Neural cell (in vitro differentiated cells): ENCODE results near the gene RNF145.

ENCODE experiments used
- EP300 ChIP-seq: fragments of 450-650 bp; conservative IDR thresholded peaks from 2 replicates; pipeline ENCODE4 v1.6.1; 2014; ENCODE audit warnings: antibody characterized with exemption, mild to moderate bottlenecking, moderate library complexity; ENCODE audit not compliant: poor library complexity, severe bottlenecking
- EZH2 ChIP-seq: fragments of 200-600, 300-800 bp; shearing (Covaris generic), sonication (generic); IDR thresholded peaks from 2 replicates; pipeline ENCODE4 v1.6.1; 2014; ENCODE audit warnings: antibody characterized with exemption, low read length, borderline replicate concordance, mild to moderate bottlenecking; ENCODE audit not compliant: insufficient read depth, poor library complexity, severe bottlenecking
- MXI1 ChIP-seq: fragments of 450-650 bp; conservative IDR thresholded peaks from 2 replicates; pipeline ENCODE4 v1.6.1; 2014; ENCODE audit warnings: antibody characterized with exemption, mild to moderate bottlenecking; ENCODE audit not compliant: poor library complexity, severe bottlenecking
- POLR2AphosphoS5 ChIP-seq: IDR thresholded peaks from 2 replicates; pipeline ENCODE4 v1.6.1; 2012
- RAD21 ChIP-seq: fragments of 450-650 bp; conservative IDR thresholded peaks from 2 replicates; pipeline ENCODE4 v1.6.1; 2014; ENCODE audit warnings: antibody characterized with exemption, mild to moderate bottlenecking, moderate library complexity
- SMC3 ChIP-seq: fragments of 450-650 bp; conservative IDR thresholded peaks from 2 replicates; pipeline ENCODE4 v1.6.1; 2014; ENCODE audit warnings: antibody characterized with exemption, mild to moderate bottlenecking, moderate library complexity; ENCODE audit not compliant: poor library complexity
- TAF1 ChIP-seq: IDR thresholded peaks from 2 replicates; pipeline ENCODE4 v1.6.1; 2012; ENCODE audit warnings: low read depth
- TF ChIP-seq, protein P1 (sequence below): fragments of 450-650 bp; IDR thresholded peaks from 2 replicates; pipeline ENCODE4 v1.5.1; 2014; ENCODE audit warnings: antibody characterized with exemption, mild to moderate bottlenecking, moderate library complexity; ENCODE audit not compliant: poor library complexity, severe bottlenecking
- TF ChIP-seq, protein P2 (sequence below): IDR thresholded peaks from 2 replicates; pipeline ENCODE4 v1.6.1; 2012; ENCODE audit warnings: borderline replicate concordance

DNA sequence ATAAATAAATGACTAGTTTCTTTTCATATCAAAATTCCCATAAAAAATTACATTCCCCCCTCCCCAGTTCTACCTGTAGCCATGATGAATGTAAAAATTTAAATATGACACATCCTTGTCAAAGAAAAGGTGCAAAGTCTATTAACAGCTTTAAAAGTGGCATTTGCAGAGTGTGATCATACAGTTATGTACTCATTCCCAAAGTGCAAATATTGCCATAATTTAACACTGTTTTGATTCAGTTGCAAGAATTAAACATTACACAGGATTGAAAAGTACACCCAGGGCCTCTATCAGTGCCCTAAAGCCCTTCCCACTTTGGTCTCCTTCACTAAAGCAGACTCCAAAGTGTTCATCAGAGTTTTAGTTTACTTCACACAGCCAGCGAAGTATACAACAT is 51.8 kb downstream of the RNF145 start:
- TF ChIP-seq EP300 (no peak), TAF1 (no peak), POLR2AphosphoS5 (no peak), RAD21 (no peak), MXI1 (no peak), EZH2 (no peak), SMC3 (no peak)
- TF ChIP-seq, protein P1, sequence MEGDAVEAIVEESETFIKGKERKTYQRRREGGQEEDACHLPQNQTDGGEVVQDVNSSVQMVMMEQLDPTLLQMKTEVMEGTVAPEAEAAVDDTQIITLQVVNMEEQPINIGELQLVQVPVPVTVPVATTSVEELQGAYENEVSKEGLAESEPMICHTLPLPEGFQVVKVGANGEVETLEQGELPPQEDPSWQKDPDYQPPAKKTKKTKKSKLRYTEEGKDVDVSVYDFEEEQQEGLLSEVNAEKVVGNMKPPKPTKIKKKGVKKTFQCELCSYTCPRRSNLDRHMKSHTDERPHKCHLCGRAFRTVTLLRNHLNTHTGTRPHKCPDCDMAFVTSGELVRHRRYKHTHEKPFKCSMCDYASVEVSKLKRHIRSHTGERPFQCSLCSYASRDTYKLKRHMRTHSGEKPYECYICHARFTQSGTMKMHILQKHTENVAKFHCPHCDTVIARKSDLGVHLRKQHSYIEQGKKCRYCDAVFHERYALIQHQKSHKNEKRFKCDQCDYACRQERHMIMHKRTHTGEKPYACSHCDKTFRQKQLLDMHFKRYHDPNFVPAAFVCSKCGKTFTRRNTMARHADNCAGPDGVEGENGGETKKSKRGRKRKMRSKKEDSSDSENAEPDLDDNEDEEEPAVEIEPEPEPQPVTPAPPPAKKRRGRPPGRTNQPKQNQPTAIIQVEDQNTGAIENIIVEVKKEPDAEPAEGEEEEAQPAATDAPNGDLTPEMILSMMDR, result no peak
- TF ChIP-seq, protein P2, sequence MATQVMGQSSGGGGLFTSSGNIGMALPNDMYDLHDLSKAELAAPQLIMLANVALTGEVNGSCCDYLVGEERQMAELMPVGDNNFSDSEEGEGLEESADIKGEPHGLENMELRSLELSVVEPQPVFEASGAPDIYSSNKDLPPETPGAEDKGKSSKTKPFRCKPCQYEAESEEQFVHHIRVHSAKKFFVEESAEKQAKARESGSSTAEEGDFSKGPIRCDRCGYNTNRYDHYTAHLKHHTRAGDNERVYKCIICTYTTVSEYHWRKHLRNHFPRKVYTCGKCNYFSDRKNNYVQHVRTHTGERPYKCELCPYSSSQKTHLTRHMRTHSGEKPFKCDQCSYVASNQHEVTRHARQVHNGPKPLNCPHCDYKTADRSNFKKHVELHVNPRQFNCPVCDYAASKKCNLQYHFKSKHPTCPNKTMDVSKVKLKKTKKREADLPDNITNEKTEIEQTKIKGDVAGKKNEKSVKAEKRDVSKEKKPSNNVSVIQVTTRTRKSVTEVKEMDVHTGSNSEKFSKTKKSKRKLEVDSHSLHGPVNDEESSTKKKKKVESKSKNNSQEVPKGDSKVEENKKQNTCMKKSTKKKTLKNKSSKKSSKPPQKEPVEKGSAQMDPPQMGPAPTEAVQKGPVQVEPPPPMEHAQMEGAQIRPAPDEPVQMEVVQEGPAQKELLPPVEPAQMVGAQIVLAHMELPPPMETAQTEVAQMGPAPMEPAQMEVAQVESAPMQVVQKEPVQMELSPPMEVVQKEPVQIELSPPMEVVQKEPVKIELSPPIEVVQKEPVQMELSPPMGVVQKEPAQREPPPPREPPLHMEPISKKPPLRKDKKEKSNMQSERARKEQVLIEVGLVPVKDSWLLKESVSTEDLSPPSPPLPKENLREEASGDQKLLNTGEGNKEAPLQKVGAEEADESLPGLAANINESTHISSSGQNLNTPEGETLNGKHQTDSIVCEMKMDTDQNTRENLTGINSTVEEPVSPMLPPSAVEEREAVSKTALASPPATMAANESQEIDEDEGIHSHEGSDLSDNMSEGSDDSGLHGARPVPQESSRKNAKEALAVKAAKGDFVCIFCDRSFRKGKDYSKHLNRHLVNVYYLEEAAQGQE, result no peak
